IMR-90 (cell line): Measurements from ENCODE around the gene CC2D1A. TPM values are rescaled to one million over a fixed set of nuclear protein-coding genes. Genes with fewer than 3 reads are reported as not detected.

Experiments used
- ATAC-seq: fragments of 200-7000 bp; cut with Tn5 transposase; 2 replicates; pipeline ENCODE4 v1.9.1; 2020; ENCODE audit warnings: low read depth, mild to moderate bottlenecking, moderate library complexity
- BruUV-seq: library from RNA; stranded (reverse); fragments of 400-500 nt; replicated peaks from 2 replicates; lab custom pipeline; 2021; lab: Mats Ljungman, UMichigan
- CTCF ChIA-PET: fragments of 300-600 bp; formaldehyde crosslinking; extraction: SDS; loops from one replicate; lab custom pipeline; 2021; ENCODE audit warnings: antibody characterized with exemption; lab: Yijun Ruan, JAX
- POLR2A ChIA-PET: fragments of 300-600 bp; sonication (Branson Sonifier 250); formaldehyde crosslinking; loops from one replicate; lab custom pipeline; 2022; ENCODE audit warnings: antibody characterized with exemption; ENCODE audit not compliant: unreplicated experiment; lab: Charles Lee
- DNase-seq: peaks from one replicate; pipeline ENCODE4 v3.0.0; 2013
- H2AFZ ChIP-seq: replicated peaks from 2 replicates; pipeline ENCODE3; 2013; ENCODE audit warnings: low read length, mild to moderate bottlenecking; ENCODE audit not compliant: poor library complexity
- H2AK5ac ChIP-seq: 2 replicates; pipeline ENCODE4 v1.6.1; 2013; ENCODE audit warnings: low read depth, low read length, inconsistent platforms
- H2AK9ac ChIP-seq: replicated peaks from 2 replicates; pipeline ENCODE3; 2013; ENCODE audit warnings: mild to moderate bottlenecking, low read depth, low read length, moderate library complexity; ENCODE audit not compliant: poor library complexity
- H2BK120ac ChIP-seq: 2 replicates; pipeline ENCODE4 v1.6.1; 2013; ENCODE audit warnings: low read depth, low read length, inconsistent platforms
- H2BK15ac ChIP-seq: 3 replicates; pipeline ENCODE4 v1.6.1; 2013; ENCODE audit warnings: low read depth, low read length, inconsistent platforms
- H2BK20ac ChIP-seq: 2 replicates; pipeline ENCODE4 v1.6.1; 2013; ENCODE audit warnings: low read depth, mild to moderate bottlenecking, inconsistent platforms, low read length, moderate library complexity
- H2BK5ac ChIP-seq: 2 replicates; pipeline ENCODE4 v1.6.1; 2013; ENCODE audit warnings: mild to moderate bottlenecking, low read depth, low read length, inconsistent platforms; ENCODE audit not compliant: poor library complexity, severe bottlenecking
- H3K14ac ChIP-seq: replicated peaks from 2 replicates; pipeline ENCODE4 v1.6.1; 2013; ENCODE audit warnings: low read depth, low read length, inconsistent platforms
- H3K18ac ChIP-seq: 2 replicates; pipeline ENCODE4 v1.6.1; 2013; ENCODE audit warnings: low read depth, low read length, control low read depth
- H3K23ac ChIP-seq: 2 replicates; pipeline ENCODE4 v1.6.1; 2013; ENCODE audit warnings: low read depth, low read length, inconsistent platforms
- H3K27ac ChIP-seq: 2 replicates; pipeline ENCODE4 v1.5.1; 2013; ENCODE audit warnings: mild to moderate bottlenecking, control low read depth, low read length; ENCODE audit not compliant: insufficient read depth
- H3K27me3 ChIP-seq: 2 replicates; pipeline ENCODE4 v1.6.1; 2013; ENCODE audit warnings: low read length; ENCODE audit not compliant: control insufficient read depth, insufficient read depth
- H3K36me3 ChIP-seq: 2 replicates; pipeline ENCODE4 v1.6.1; 2013; ENCODE audit warnings: low read length, mixed read lengths; ENCODE audit not compliant: control insufficient read depth, insufficient read depth
- H3K4ac ChIP-seq: 2 replicates; pipeline ENCODE4 v1.6.1; 2013; ENCODE audit warnings: low read depth, low read length, inconsistent platforms
- H3K4me1 ChIP-seq: 2 replicates; pipeline ENCODE4 v1.6.1; 2013; ENCODE audit warnings: low read length, mixed read lengths; ENCODE audit not compliant: control insufficient read depth, insufficient read depth
- H3K4me2 ChIP-seq: 2 replicates; pipeline ENCODE4 v1.6.1; 2013; ENCODE audit warnings: low read depth, mild to moderate bottlenecking, control low read depth, low read length, moderate library complexity
- H3K4me3 ChIP-seq: 2 replicates; pipeline ENCODE4 v1.5.1; 2013; ENCODE audit warnings: low read depth, mild to moderate bottlenecking, control low read depth, low read length, moderate library complexity; ENCODE audit not compliant: insufficient read depth
- H3K56ac ChIP-seq: 2 replicates; pipeline ENCODE4 v1.6.1; 2013; ENCODE audit warnings: low read length, inconsistent platforms; ENCODE audit not compliant: insufficient read depth; ENCODE audit errors: extremely low read depth
- H3K79me1 ChIP-seq, 2 experiments: 2 replicates each; pipeline ENCODE4 v1.6.1; 2013; ENCODE audit warnings: low read length in 2 of 2, inconsistent platforms in 1 of 2, low read depth in 1 of 2
- H3K9ac ChIP-seq: 2 replicates; pipeline ENCODE4 v1.6.1; 2013; ENCODE audit warnings: low read depth, low read length, control low read depth
- H3K9me1 ChIP-seq: 2 replicates; pipeline ENCODE4 v1.6.1; 2013; ENCODE audit warnings: low read length, inconsistent platforms; ENCODE audit not compliant: insufficient read depth
- H3K9me3 ChIP-seq: 2 replicates; pipeline ENCODE4 v1.6.1; 2013; ENCODE audit warnings: low read length; ENCODE audit not compliant: control insufficient read depth, insufficient read depth
- H4K20me1 ChIP-seq: 2 replicates; pipeline ENCODE4 v1.6.1; 2013; ENCODE audit warnings: low read length, inconsistent platforms; ENCODE audit not compliant: insufficient read depth
- H4K5ac ChIP-seq: 2 replicates; pipeline ENCODE4 v1.6.1; 2013; ENCODE audit warnings: mild to moderate bottlenecking, low read depth, low read length, control low read depth
- H4K8ac ChIP-seq, 2 experiments: 2 replicates each; pipeline ENCODE4 v1.6.1; 2013; ENCODE audit warnings: low read depth in 2 of 2, low read length in 2 of 2, control low read depth in 1 of 2, inconsistent platforms in 1 of 2
- H4K91ac ChIP-seq: 2 replicates; pipeline ENCODE4 v1.6.1; 2013; ENCODE audit warnings: low read depth, low read length, inconsistent platforms; ENCODE audit not compliant: insufficient read depth
- CEBPB ChIP-seq: IDR thresholded peaks from 2 replicates; pipeline ENCODE4 v1.6.1; 2012; ENCODE audit warnings: low read depth, low read length, improper control_type of control experiment
- FOS ChIP-seq: fragments of 150-350 bp; IDR thresholded peaks from 2 replicates; pipeline ENCODE4 v1.6.1; 2016; ENCODE audit warnings: low read depth, low read length
- MAFK ChIP-seq: IDR thresholded peaks from 2 replicates; pipeline ENCODE4 v1.6.1; 2012; ENCODE audit warnings: low read depth, low read length, improper control_type of control experiment
- MAZ ChIP-seq: IDR thresholded peaks from 2 replicates; pipeline ENCODE4 v1.6.1; 2012; ENCODE audit warnings: low read depth, mild to moderate bottlenecking, low read length, improper control_type of control experiment, moderate library complexity, borderline replicate concordance
- SMC3 ChIP-seq: fragments of 150-350 bp; IDR thresholded peaks from 2 replicates; pipeline ENCODE4 v1.6.1; 2016; ENCODE audit warnings: low read depth, mild to moderate bottlenecking, antibody characterized with exemption, low read length, moderate library complexity
- WGBS, 2 experiments: methylation state at CpG; one replicate each; pipeline versions ENCODE4 v1.1.5 to v1.1.7; 2013; ENCODE audit warnings: missing lambda C conversion rate in 2 of 2; ENCODE audit not compliant: insufficient read length in 1 of 2; ENCODE audit errors: extremely low coverage in 2 of 2; 5-methylcytosine and 5-hydroxymethylcytosine counted together
- dilution Hi-C: fragments of 300-500 bp; cut with HindIII; formaldehyde crosslinking; loops from one replicate; pipeline ENCODE4 v1.14.3; 2018; ENCODE audit warnings: low sequenced_read_pairs; ENCODE audit not compliant: unreplicated experiment
- in situ Hi-C: fragments of 300-500 bp; cut with MboI; formaldehyde crosslinking; loops from 3 replicates; pipeline ENCODE4 v1.14.3; 2019; ENCODE audit warnings: low sequenced_read_pairs, inconsistent platforms, mixed read lengths
- intact Hi-C: fragments of 100-400 bp; cut with micrococcal nuclease; formaldehyde crosslinking; loops from 2 replicates; pipeline ENCODE4 v1.10.0; 2022
- polyA plus RNA-seq, 3 experiments: library from polyadenylated mRNA; depleted of rRNA; stranded (reverse); fragments of >200 nt; gene quantifications; 2 replicates each; pipeline ENCODE4 v1.2.3, GENCODE V29; 2012; ENCODE audit warnings: low replicate concordance in 1 of 3
- total RNA-seq: library from RNA; depleted of rRNA; stranded (reverse); fragments of >200 nt; gene quantifications from 2 replicates; pipeline ENCODE4 v1.2.3, GENCODE V29; 2012
- TF ChIP-seq, protein P1 (sequence below): conservative IDR thresholded peaks from 2 replicates; pipeline ENCODE4 v1.5.1; 2012; ENCODE audit warnings: mild to moderate bottlenecking, low read depth, low read length, improper control_type of control experiment
- TF ChIP-seq, protein P2 (sequence below): fragments of 150-350 bp; IDR thresholded peaks from 2 replicates; pipeline ENCODE4 v1.6.1; 2016; ENCODE audit warnings: low read depth, mild to moderate bottlenecking, low read length, moderate library complexity, borderline replicate concordance
- TF ChIP-seq, protein P3 (sequence below): fragments of 150-350 bp; IDR thresholded peaks from 2 replicates; pipeline ENCODE4 v1.6.1; 2017; ENCODE audit warnings: mild to moderate bottlenecking, antibody characterized with exemption, low read length, low read depth

Gene CC2D1A
- total and polyA plus RNA-seq, 2 of the 4 experiments (the other 2 are of a cell fraction): 4.1 to 14.7 TPM

DNA sequence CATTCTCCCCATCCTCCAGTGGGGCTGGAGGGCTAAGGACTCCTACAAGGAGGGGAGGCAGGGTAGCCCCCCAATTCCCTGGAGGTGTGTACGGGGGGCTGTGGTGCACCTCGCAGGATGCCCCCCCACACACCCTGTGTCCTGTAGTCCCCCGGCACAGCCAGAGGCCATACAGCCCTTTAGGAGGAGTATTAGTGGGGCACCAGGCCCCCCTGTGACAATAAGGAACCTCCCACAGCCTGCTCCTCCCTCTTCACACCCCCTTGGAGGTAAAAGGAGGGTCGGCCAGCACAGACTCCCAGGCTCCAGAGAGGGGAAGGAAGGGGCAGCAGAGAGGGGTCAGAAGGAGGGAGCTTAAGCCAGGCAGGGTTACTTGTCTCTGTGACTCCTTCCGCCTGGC is 29.2 kb upstream of the CC2D1A start, which contains the start of gene NANOS3:
Gene NANOS3 (plus strand): TSS at position 301 of the 400 bp plus-strand sequence. CDS start 115 bp downstream, outside the sequence.
- Histone ChIP-seq H3K56ac (no peak within 1 kb of the TSS), H4K20me1 (no peaks in the 10 kb centered on the region), H2AK5ac (no peak within 1 kb of the TSS), H3K18ac (no peak within 1 kb of the TSS), H3K4me1 (peaks cover 16% of the 10 kb centered on the region), H3K4me2 (no peak within 1 kb of the TSS), H4K8ac (no peak within 1 kb of the TSS), H3K27ac (no peak within 1 kb of the TSS), H2BK5ac (no peak within 1 kb of the TSS), H2AFZ (no peak within 1 kb of the TSS), H3K4ac (no peak within 1 kb of the TSS), H3K14ac (no peak within 1 kb of the TSS), H3K23ac (no peak within 1 kb of the TSS), H2BK15ac (no peak within 1 kb of the TSS), H2BK120ac (no peak within 1 kb of the TSS), H3K9ac (no peak within 1 kb of the TSS), H2BK20ac (no peak within 1 kb of the TSS), H3K4me3 (no peak within 1 kb of the TSS), H3K9me3 (no peaks in the 10 kb centered on the region), H3K9me1 (peaks cover 9% of the 10 kb centered on the region; the same call in 1 of the 2 replicates), H4K5ac (no peak within 1 kb of the TSS), H4K91ac (no peak within 1 kb of the TSS), H3K79me1 (no peaks in the 10 kb centered on the region), H3K27me3 (no peaks in the 10 kb centered on the region), H2AK9ac (no peak within 1 kb of the TSS), H3K36me3 (no peaks in the 10 kb centered on the region)
- ATAC-seq (no peak), DNase-seq (no peak)
- TF ChIP-seq CEBPB (no peak), SMC3 (no peak), MAZ (no peak), MAFK (no peak), FOS (no peak)
- TF ChIP-seq, protein P1, sequence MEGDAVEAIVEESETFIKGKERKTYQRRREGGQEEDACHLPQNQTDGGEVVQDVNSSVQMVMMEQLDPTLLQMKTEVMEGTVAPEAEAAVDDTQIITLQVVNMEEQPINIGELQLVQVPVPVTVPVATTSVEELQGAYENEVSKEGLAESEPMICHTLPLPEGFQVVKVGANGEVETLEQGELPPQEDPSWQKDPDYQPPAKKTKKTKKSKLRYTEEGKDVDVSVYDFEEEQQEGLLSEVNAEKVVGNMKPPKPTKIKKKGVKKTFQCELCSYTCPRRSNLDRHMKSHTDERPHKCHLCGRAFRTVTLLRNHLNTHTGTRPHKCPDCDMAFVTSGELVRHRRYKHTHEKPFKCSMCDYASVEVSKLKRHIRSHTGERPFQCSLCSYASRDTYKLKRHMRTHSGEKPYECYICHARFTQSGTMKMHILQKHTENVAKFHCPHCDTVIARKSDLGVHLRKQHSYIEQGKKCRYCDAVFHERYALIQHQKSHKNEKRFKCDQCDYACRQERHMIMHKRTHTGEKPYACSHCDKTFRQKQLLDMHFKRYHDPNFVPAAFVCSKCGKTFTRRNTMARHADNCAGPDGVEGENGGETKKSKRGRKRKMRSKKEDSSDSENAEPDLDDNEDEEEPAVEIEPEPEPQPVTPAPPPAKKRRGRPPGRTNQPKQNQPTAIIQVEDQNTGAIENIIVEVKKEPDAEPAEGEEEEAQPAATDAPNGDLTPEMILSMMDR: no peak
- TF ChIP-seq, protein P2, sequence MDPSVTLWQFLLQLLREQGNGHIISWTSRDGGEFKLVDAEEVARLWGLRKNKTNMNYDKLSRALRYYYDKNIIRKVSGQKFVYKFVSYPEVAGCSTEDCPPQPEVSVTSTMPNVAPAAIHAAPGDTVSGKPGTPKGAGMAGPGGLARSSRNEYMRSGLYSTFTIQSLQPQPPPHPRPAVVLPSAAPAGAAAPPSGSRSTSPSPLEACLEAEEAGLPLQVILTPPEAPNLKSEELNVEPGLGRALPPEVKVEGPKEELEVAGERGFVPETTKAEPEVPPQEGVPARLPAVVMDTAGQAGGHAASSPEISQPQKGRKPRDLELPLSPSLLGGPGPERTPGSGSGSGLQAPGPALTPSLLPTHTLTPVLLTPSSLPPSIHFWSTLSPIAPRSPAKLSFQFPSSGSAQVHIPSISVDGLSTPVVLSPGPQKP: no peak
- TF ChIP-seq, protein P3, sequence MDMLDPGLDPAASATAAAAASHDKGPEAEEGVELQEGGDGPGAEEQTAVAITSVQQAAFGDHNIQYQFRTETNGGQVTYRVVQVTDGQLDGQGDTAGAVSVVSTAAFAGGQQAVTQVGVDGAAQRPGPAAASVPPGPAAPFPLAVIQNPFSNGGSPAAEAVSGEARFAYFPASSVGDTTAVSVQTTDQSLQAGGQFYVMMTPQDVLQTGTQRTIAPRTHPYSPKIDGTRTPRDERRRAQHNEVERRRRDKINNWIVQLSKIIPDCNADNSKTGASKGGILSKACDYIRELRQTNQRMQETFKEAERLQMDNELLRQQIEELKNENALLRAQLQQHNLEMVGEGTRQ: no peak
- in situ Hi-C loops (loop anchor here (25.0 kb wide), 1 partner anchor 460 kb away; no protein-coding TSS in a partner anchor), intact Hi-C loops (no loop called here), dilution Hi-C loops (no loop called here)
- ChIA-PET CTCF (no interaction called here), POLR2A (no interaction called here)
- BruUV-seq: no TSS peak
- WGBS, 2 experiments: 29% methylated on average over 1 of the region's 5 CpGs; no CpG with 5 or more reads in 1 of the 2 experiments
